AG09319 (cell line): ENCODE results near the gene WDR45.

ENCODE experiments used
- DNase-seq: peaks from one replicate; pipeline ENCODE4 v3.0.0-alpha.2; 2010; ENCODE audit warnings: low read depth; ENCODE audit errors: extremely low read depth
- CTCF ChIP-seq: IDR thresholded peaks from 2 replicates; pipeline ENCODE4 v1.5.1; 2011; ENCODE audit warnings: low read depth, mild to moderate bottlenecking, inconsistent platforms, low read length, moderate library complexity

The WDR45 gene

GRCh38 chrX:49037883-49038475, 41.7 kb downstream of the WDR45 start:
- DNase-seq = no peak
- TF ChIP-seq CTCF = no peak

- DNase-seq = no peak
Observed at GRCh38 chrX:49030283-49030682, 49.4 kb downstream of the WDR45 start.

GRCh38 chrX:49029876-49030275, 49.8 kb downstream of the WDR45 start:
- TF ChIP-seq CTCF = no peak
- DNase-seq = no peak

More at GRCh38 chrX:49030283-49030682, 49.4 kb downstream of the WDR45 start:
- TF ChIP-seq CTCF = no peak
